Adipose tissue (tissue), 3 donors: Measurements from ENCODE around the gene CCL7. TPM values are rescaled to one million over a fixed set of nuclear protein-coding genes. Genes with fewer than 3 reads are reported as not detected.
"Not testable (repeated sequence)": the region's sequence is repeated elsewhere in the genome, so short reads cannot be mapped to it uniquely, and the experiment has no call there.

ENCODE experiments used
- H3K27ac ChIP-seq: one replicate; pipeline ENCODE4 v1.5.1; 2013; ENCODE audit warnings: low read depth, low read length
- WGBS, 3 donors: extraction: QIAGEN DNeasy Blood & Tissue Kit; methylation state at CpG; one replicate each; pipeline ENCODE4 v1.1.7; 2013; 5-methylcytosine and 5-hydroxymethylcytosine counted together
- polyA plus RNA-seq, 3 donors: library from polyadenylated mRNA; stranded (reverse); fragments of 200-250 nt; gene quantifications; one replicate each; pipeline ENCODE4 v1.2.3, GENCODE V29; 2013
- donor health status: healthy with polysubstance abuse.
- donor health status: Bipolar disorder and iron deficiency.
- donor health status: healthy.

The CCL7 gene
- 1 to 10 TPM in 1 of 3 donors, under 1 TPM in 1, not detected in 1; 0.16 to 6.6 TPM for polyA plus RNA-seq

DNA sequence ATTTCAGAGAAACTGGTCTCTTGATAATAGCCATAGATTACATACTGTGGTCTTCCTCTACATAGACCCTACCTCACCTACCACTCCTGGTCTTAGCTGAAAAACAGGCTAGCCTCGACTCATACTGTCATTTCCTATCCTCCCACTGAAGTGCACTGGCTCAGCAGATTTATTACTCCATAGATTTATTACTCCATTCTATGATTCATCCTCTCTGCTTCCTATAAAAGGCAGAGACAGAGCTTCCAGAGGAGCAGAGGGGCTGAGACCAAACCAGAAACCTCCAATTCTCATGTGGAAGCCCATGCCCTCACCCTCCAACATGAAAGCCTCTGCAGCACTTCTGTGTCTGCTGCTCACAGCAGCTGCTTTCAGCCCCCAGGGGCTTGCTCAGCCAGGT lies at the start of gene CCL7:
TSS of gene CCL7 (plus strand) at position 253 of the 400 bp plus-strand sequence. CDS start at position 323, 70 bp downstream.
- H3K27ac ChIP-seq, result no peak within 1 kb of the TSS
- WGBS, 3 donors, result 6 to 42% (median 19%) methylated on average over 1 of the region's 1 CpG

DNA sequence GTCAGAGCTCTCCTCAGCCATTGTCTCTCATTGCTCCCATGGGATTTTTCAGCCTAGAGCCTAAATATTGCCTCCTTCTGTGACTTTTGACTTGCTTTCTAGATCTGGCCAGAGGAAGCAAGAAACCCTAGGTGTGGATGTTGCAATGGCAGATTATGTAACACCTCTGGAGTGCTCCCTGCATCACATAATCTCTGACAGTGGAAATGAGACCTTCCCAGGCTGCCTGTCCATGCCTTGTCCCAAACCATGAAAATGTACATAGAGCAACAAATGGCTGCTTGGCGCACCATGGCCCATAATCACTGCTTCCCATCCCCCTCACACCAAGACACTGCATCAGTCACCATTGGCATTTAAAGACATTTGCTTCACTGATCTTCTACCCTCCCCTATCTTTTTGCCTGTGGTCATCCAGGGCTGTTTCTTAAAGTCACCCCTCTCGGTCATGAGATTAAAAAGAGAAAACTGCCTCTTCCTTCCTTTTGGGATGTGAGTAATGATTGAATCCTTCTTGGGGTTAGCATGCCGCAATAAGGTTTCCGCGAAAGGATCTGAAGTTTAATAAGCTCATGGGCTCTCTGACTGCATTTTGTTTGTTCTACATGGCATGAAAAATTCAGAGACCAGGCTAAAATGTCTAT lies 49.1 kb upstream of the CCL7 start:
- WGBS, 3 donors, result 59 to 87% (median 71%) methylated on average over 5 of the region's 5 CpGs
- no peak overlapping the region for H3K27ac ChIP-seq

DNA sequence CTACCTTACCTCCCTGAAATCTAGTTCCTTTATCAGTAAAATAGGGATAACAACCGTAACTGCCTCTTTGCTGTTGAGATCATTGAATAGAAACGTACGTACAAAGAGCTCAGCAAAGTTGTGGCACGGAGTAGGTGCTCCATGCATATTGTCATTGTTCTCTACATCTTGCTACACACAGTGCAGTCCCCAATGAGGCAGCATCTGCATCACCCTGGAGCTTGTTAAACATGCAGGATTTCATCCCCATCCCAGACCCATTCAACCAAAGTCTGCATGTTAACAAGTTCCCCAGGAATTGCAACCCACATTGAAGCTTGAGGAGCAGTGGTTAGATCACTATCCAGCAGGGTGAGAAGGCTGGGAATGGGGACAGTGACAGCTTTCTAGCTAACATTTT lies 48.6 kb upstream of the CCL7 start:
- 66 to 85% (median 84%) methylated on average over 4 of the region's 4 CpGs for WGBS, 3 donors
- no peak overlapping the region for H3K27ac ChIP-seq

- WGBS, 3 donors, result 49 to 68% (median 58%) methylated on average over 3 of the region's 3 CpGs
- no peak overlapping the region for H3K27ac ChIP-seq
Observed at GRCh38 chr17:34222722-34223497, 47.1 kb upstream of the CCL7 start.

DNA sequence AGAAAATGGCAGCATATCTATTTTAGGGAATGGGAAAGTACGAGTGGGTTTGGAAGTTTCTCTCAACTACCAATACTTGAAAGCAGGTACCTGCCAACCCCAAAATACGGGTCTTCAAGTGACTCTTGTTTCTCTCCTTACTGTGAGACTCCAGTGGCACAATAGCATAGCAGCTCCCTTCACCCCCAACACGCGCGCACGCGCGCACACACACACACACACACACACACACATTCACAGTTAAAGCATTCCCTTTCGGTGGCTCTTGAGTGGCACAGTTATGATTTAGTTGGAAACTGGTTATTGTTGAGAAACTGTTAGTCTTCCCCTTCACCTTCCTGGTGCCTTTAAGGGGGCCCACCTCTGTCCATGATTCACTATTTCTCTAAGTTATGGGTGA lies 45.0 kb upstream of the CCL7 start:
- 77 to 89% (median 83%) methylated on average over 9 of the region's 9 CpGs for WGBS, 3 donors
- no peak overlapping the region for H3K27ac ChIP-seq

- WGBS, 3 donors, result 71 to 93% (median 92%) methylated on average over 3 of the region's 3 CpGs
- H3K27ac ChIP-seq, result no peak overlapping the region
Observed at GRCh38 chr17:34226011-34226743, 43.8 kb upstream of the CCL7 start.

DNA sequence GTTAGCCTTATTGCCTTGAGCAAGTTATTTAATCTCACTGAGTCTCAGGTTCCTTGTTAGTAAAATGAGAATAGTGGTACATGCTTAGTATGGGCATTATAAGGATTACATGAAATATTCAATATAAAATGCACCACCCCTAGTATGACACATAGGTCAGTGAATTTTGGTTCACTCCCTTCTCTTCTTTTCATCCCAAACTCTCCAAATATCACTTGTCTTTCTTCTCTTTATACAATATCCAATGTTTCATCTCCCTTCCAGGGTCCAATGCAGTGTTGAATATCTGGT lies 43.3 kb upstream of the CCL7 start:
- no peak overlapping the region for H3K27ac ChIP-seq

- H3K27ac ChIP-seq, result not testable (repeated sequence)
- 72 to 93% (median 85%) methylated on average over 2 of the region's 2 CpGs for WGBS, 3 donors
Observed at GRCh38 chr17:34227293-34227692, 42.7 kb upstream of the CCL7 start.

- WGBS, 3 donors, result 51 to 81% (median 76%) methylated on average over 3 of the region's 3 CpGs
- H3K27ac ChIP-seq, result no peak overlapping the region
Observed at GRCh38 chr17:34227707-34228106, 42.3 kb upstream of the CCL7 start.

DNA sequence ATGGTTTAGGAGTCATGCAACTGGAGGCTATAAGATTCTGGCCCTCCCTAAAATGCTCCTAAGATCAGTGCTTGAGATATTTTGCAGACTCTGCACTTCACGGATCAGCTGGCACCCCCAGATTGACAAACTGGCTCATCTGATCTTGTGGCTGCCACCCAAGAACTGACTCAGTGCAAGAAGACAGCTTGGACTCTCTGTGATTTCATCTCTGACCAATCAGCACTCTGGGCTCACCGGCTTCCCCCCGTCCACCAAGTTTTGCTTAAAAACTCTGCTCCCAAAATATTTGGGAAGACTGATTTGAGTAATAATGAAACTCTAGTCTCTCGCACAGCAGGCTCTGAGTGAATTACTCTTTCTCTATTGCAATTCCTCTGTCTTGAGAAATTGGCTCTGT lies 41.2 kb upstream of the CCL7 start:
- WGBS, 3 donors, result 79 to 85% (median 84%) methylated on average over 4 of the region's 4 CpGs

DNA sequence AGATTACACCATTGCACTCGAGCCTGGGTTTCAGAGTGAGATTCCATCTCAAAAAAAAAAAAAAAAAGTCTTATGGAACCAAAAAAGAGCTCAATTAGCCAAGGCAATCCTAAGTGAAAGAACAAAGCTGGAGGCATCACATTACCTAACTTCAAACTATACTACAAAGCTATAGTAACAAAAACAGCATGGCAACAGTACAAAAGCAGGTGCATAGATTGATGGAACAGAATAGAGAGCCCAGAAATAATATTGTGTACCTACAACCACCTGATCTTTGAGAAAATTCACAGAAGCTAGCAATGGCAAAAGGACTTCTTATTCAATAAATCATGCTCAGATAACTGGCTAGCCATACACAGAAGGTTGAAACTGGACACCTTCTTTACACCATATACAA lies 39.7 kb upstream of the CCL7 start:
- 55 to 94% (median 90%) methylated on average over 1 of the region's 1 CpG for WGBS, 3 donors
- no peak overlapping the region for H3K27ac ChIP-seq

More for the DNA sequence above, 41.2 kb upstream of the CCL7 start:
- no peak overlapping the region for H3K27ac ChIP-seq

DNA sequence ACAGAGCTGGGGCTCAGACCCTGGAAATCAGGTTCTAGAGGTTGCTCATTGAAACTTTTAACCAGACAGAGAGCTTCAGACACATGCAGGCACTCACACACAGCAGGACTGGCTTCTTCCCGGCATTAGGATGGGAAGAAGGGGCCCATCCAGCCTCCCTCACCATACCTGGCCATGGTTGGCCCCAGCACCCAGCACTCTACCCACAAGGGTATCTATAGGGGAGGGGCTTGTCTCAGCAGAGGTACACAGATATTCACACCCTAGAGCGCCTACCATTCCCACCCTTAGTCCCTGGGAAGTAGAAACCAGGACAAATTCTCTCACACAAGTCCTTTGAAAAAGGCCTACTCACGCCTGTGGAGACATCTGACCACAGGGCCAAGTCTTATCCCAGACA lies 35.4 kb upstream of the CCL7 start:
- no peak overlapping the region for H3K27ac ChIP-seq
- 83 to 90% (median 88%) methylated on average over 3 of the region's 3 CpGs for WGBS, 3 donors

DNA sequence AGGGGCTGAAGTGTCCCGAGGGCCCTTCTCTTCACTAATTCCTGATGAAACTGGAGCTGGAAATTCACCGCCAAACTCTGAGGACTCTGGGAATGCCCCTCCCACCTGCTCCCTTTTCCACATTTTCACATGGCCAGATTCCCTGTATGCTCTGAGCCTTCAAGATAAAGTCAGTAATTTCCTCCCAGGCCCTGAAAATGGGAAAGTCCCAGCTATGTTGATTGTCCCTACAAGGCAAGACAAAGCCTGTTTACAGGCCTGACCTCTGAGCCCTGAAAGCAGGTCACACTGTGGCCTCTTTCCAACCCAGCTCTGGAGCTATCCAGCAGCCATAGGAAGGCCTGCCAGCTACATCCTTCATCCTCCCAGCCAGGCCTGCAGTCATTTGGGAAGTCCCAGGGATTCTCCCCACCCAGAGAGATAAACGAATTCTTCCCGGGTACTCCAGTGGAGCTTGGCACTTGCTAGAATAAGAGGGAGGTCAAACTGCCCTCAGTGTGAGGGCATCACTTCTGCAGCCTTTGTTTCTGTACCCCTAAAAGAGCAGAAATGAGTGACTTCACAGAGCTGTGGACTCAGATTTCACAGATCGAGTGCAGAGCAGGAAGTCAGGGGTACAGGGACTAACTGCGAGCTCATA lies 34.5 kb upstream of the CCL7 start:
- WGBS, 3 donors, result 29 to 34% (median 31%) methylated on average over 6 of the region's 6 CpGs
- H3K27ac ChIP-seq, result no peak overlapping the region

GRCh38 chr17:34236281-34236892 lies 33.6 kb upstream of the CCL7 start:
- H3K27ac ChIP-seq, result no peak overlapping the region
- 54 to 81% (median 55%) methylated on average over 6 of the region's 6 CpGs for WGBS, 3 donors

DNA sequence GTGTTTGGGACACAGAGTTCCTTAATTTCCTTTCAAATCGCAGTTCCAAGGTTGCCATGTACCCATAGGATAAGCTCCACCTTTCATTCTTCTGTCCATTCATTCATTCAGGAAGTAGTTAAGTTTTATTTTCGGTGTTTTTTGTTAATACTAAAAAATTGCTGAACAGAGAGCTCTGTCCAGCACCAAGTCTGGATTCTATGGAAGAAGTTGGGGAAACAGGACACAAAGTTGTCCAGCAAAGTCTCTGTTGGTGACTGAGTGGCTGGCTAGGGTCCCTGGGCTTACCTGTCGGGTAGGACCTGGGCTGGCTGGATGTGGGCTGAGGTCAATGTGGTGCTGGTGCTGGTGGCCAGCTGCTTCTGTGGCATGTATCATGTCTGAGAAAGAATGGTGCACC lies 32.6 kb upstream of the CCL7 start:
- H3K27ac ChIP-seq, result no peak overlapping the region
- WGBS, 3 donors, result 78 to 93% (median 87%) methylated on average over 3 of the region's 3 CpGs

- H3K27ac ChIP-seq, result peak overlapping the region; percentile 33
- 6 to 24% (median 6%) methylated on average over 4 of the region's 4 CpGs for WGBS, 3 donors
Observed at GRCh38 chr17:34241062-34241461, 29.0 kb upstream of the CCL7 start.

GRCh38 chr17:34242587-34243363 lies 27.2 kb upstream of the CCL7 start:
- 45 to 74% (median 45%) methylated on average over 8 of the region's 8 CpGs for WGBS, 3 donors
- no peak overlapping the region for H3K27ac ChIP-seq
